HG03439 (cell line): ENCODE data around the gene TULP4.
A peak's percentile ranks its signal among the peaks of the same experiment; 100 is the strongest.

Experiments used
- ATAC-seq: cut with Tn5 transposase; IDR thresholded peaks from one replicate; pipeline ENCODE4 v1.9.1; 2021; ENCODE audit warnings: mild to moderate bottlenecking, moderate library complexity; ENCODE audit not compliant: unreplicated experiment

Gene TULP4, protein sequence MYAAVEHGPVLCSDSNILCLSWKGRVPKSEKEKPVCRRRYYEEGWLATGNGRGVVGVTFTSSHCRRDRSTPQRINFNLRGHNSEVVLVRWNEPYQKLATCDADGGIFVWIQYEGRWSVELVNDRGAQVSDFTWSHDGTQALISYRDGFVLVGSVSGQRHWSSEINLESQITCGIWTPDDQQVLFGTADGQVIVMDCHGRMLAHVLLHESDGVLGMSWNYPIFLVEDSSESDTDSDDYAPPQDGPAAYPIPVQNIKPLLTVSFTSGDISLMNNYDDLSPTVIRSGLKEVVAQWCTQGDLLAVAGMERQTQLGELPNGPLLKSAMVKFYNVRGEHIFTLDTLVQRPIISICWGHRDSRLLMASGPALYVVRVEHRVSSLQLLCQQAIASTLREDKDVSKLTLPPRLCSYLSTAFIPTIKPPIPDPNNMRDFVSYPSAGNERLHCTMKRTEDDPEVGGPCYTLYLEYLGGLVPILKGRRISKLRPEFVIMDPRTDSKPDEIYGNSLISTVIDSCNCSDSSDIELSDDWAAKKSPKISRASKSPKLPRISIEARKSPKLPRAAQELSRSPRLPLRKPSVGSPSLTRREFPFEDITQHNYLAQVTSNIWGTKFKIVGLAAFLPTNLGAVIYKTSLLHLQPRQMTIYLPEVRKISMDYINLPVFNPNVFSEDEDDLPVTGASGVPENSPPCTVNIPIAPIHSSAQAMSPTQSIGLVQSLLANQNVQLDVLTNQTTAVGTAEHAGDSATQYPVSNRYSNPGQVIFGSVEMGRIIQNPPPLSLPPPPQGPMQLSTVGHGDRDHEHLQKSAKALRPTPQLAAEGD (N-terminal part only)

DNA sequence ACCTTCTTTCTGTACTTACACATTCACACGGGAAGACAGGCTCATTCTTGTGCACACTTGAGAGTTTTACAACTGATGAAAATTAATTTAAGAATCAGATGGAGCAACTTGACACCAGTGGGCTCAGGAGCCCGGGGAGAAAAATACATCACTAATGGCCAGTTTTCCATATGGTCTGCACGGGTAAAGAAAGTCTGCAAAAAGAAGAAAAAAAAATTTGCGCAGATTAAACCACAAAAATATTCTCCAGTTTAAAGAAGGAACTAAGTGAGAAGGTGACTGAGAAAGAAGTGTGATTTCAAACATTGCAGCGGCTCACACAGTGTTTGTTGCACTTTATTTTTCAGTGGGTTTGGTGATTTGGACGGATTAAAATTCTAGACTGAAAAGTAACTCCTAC is at the start of gene TULP4:
TULP4 (plus strand) TSS at position 301 of the 400 bp plus-strand sequence. CDS start 1,552 bp downstream, outside the sequence.
- no peak for ATAC-seq

GRCh38 chr6:158262755-158263154 is 49.5 kb upstream of the TULP4 start:
- ATAC-seq = no peak

DNA sequence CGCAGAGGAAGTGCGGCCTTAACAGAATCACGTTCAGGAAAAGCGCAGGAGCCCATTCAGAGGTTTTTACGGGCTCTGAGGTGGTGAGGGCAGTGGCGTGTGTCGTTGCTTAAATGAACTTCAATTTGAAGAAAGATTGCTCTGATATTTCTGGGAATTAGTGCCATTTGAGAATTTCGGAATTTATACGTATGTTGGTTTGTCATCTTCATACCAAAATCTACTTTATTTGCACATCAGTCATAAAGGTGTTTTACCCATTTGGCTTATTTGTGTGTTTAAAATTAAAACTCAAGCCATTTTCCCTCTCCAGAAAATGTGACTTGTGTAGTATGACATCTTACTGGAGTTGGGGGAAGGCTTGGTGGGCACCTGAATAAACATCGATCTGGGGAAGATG is 48.1 kb upstream of the TULP4 start:
- ATAC-seq = no peak

- no peak for ATAC-seq
Observed at GRCh38 chr6:158266131-158266530, 46.1 kb upstream of the TULP4 start.

- ATAC-seq = no peak
Observed at GRCh38 chr6:158268361-158269147, 43.7 kb upstream of the TULP4 start.

DNA sequence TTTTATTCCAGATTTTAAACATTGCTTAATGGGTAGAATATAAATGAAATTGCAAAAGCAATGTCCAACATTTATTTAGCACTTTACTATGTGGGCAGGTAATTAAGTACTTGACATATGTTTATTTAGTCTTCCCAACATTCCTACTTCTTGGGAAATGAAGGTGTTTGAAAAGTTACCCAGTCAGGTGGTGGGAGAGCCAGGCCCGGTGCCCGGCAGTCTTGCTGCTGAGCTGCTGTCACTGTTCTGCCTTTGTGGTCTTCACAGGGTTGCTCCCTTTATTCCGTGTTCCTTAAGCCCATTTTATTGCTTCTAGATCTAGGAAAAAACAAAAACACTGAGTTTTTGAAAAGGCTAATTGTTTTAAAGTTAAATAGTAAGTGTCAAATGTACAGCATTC is 42.6 kb upstream of the TULP4 start:
- no peak for ATAC-seq

DNA sequence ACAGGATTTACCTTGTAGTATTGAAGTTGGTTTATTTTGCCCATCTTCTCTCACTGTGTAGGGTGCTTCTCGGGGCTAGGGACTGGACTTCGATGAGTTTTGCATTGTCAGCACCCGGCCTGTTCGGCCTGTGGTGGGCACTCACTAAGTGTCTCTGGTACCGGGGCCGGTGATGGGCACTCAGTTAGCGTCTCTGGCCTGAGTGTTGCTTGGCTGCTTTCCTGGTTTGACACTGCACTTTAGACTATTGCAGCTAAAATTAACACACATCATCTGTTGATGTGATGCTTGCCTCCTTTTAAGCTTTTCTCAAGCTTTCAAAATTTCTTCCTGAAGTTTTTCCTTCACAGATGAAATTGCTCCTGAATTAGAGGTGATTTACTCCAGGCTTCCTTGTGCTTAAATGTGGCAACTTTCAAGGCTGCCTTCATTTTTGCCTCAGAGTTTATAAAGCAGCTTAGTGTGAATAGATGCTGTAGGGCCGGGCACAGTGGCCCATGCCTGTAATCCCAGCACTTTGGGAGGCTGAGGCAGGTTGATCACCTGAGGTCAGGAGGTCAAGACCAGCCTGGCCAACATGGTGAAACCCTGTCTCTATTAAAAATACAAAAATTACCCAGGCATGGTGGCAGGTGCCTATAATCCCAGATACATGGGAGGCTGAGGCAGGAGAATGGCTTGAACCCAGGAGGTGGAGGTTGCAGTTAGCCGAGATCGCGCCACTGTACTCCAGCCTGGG is 41.7 kb upstream of the TULP4 start:
- ATAC-seq = no peak

GRCh38 chr6:158272324-158272723 is 39.9 kb upstream of the TULP4 start:
- no peak for ATAC-seq

DNA sequence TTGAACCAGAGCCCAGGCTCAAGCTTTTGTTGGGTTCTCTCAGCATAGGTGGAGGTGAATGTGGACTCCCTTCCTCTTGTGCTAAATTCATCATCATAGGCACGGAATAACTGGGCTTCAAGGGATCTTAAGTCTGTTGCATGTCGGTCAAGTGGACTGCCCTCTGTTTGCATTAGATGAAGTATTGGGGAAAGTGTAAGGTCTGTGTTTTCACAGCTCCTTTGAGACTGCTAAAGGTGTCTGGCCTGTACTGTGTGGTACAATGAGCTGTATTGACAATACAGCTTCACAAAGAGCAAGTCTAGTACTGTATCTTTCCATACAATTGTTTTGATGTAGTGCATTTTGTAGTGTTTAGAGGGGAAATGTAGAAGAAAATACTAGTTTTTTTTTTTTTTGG is 34.3 kb upstream of the TULP4 start:
- no peak for ATAC-seq

- no peak for ATAC-seq
Observed at GRCh38 chr6:158279615-158280014, 32.6 kb upstream of the TULP4 start.

GRCh38 chr6:158283304-158283980 is 28.8 kb upstream of the TULP4 start:
- ATAC-seq = no peak

DNA sequence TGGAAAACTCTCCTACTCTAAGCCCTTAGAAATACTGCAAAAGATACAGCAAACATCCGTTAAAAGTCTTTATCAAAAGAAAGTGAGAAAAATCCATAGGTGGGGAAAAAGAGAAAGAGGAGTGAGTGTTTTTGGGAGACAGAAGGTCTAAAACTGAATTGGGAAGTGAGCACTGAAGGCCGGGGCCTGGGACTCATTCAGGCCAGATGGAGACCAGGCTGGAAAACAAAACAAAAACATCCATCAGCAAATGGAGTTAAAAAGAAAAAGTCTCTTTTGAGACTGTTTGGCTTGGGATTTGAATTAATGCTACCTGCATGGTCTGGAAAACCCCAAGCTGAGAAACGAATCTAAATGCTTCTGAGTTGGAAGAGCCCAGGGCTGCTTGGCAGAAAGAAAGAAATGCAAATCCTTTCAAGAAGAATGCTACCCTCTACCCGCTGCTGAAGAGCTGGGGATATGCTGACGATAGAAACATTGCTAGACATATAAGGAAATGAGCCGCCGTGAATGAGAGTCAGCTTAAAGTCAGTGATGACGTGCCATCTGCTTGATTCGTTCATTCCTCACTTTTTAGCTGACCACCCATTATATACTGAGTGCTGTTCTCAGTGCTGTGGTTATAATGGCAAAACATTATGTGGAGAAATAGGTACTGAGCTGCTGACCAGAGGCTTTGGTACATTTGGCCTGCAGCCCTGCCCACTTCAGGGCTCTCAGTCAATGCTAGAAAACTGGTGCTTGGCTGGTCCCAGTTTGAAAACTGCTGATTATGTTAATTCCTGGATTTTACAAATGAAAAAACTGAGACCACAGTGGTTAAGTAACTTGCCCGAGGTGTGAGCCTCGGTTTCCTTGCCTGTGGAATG is 28.0 kb upstream of the TULP4 start:
- ATAC-seq = no peak

- no peak for ATAC-seq
Observed at GRCh38 chr6:158284876-158285655, 27.2 kb upstream of the TULP4 start.

DNA sequence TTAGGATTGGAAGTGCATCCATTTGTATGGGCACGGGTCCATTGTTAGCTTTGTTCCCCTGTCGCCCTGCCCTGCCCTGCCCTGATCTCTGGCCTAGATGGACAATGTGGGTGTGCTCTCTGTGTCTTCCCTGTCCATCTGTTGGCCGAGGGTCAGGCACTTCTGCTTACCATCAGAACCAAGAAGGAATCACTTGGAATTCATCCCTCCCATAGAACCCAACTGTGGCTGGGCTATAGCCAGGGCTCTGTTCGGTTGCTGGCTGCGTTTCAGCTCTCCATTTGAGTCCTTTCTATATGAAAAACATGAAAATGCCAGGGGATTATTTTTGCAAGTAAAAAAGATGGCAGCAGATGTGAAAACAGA is 26.6 kb upstream of the TULP4 start:
- ATAC-seq = no peak

GRCh38 chr6:158286413-158286812 is 25.9 kb upstream of the TULP4 start:
- no peak for ATAC-seq

DNA sequence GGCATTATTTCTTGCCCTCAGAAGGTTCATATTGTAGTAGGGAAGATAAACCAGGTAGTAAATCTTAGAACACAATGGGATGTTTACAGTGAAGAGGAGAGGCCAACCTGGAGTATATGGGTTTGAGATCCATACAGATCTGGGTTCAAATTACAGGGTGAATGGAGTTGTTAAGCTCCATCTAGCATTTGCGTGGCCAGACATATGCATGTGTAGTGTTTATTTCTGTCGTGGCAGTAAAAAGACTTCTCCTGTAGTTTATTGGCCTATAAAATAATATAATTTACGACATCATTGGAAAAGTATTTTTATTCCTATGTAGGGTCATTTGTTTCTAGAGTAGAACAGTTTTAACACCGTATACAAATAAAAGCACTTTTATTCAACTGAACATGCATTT is 25.2 kb upstream of the TULP4 start:
- ATAC-seq = no peak

- ATAC-seq = peak; percentile 73
Observed at GRCh38 chr6:158290040-158290439, 22.2 kb upstream of the TULP4 start.

- peak; percentile 86 for ATAC-seq
Observed at GRCh38 chr6:158290659-158291058, 21.6 kb upstream of the TULP4 start.
